Lung microvascular endothelial cell (primary cell): Measurements from ENCODE around the gene PYDC1. TPM values are rescaled to one million over a fixed set of nuclear protein-coding genes. Genes with fewer than 3 reads are reported as not detected.
A peak's percentile ranks its signal among the peaks of the same experiment; 100 is the strongest.
"Not testable (repeated sequence)": the region's sequence is repeated elsewhere in the genome, so short reads cannot be mapped to it uniquely, and the experiment has no call there.

ENCODE experiments used
- DNase-seq, 2 donors: peaks; one replicate each; pipeline versions ENCODE4 v3.0.0 to v3.0.0-alpha.2; 2010; ENCODE audit warnings: low read depth in 2 of 2
- total RNA-seq: library from RNA; depleted of rRNA; stranded (reverse); fragments of >200 nt; gene quantifications from 2 replicates; pipeline ENCODE4 v1.2.1, GENCODE V29; 2014

The PYDC1 gene
- total RNA-seq = not detected in 2 replicates

GRCh38 chr16:31216422-31217135, at the start of gene PYDC1:
Gene PYDC1, minus strand, starts transcription at chr16:31217135. Its CDS starts 107 bp downstream, at chr16:31217028.
- DNase-seq = no peak

GRCh38 chr16:31265329-31266245, 48.7 kb upstream of the PYDC1 start:
- DNase-seq = peak; percentile 67 to 75

GRCh38 chr16:31262084-31262483, 45.1 kb upstream of the PYDC1 start:
- no peak for DNase-seq

GRCh38 chr16:31260136-31260931, 43.4 kb upstream of the PYDC1 start:
- DNase-seq = no peak

GRCh38 chr16:31258366-31258765, 41.4 kb upstream of the PYDC1 start:
- DNase-seq = no peak

- DNase-seq = no peak
These were observed 39.5 kb upstream of the PYDC1 start for GRCh38 chr16:31256466-31256865.

GRCh38 chr16:31253642-31254045, 36.7 kb upstream of the PYDC1 start:
- DNase-seq = no peak

- no peak for DNase-seq
These were observed 34.5 kb upstream of the PYDC1 start for GRCh38 chr16:31251435-31251834.

GRCh38 chr16:31250782-31251384, 33.9 kb upstream of the PYDC1 start:
- no peak for DNase-seq

GRCh38 chr16:31248344-31248743, 31.4 kb upstream of the PYDC1 start:
- no peak for DNase-seq

- DNase-seq = no peak
These were observed 29.4 kb upstream of the PYDC1 start for GRCh38 chr16:31246296-31246695.

GRCh38 chr16:31245598-31245997, 28.7 kb upstream of the PYDC1 start:
- not testable (repeated sequence) for DNase-seq

GRCh38 chr16:31243734-31244670, 27.1 kb upstream of the PYDC1 start:
- DNase-seq = no peak

GRCh38 chr16:31242206-31242605, 25.3 kb upstream of the PYDC1 start:
- DNase-seq = no peak

GRCh38 chr16:31238041-31238440, 21.1 kb upstream of the PYDC1 start:
- no peak for DNase-seq

GRCh38 chr16:31229501-31229900, 12.6 kb upstream of the PYDC1 start:
- peak; percentile 31 to 37 for DNase-seq

- no peak for DNase-seq
These were observed 11.3 kb upstream of the PYDC1 start for GRCh38 chr16:31228206-31228605.

GRCh38 chr16:31225193-31225592, 8.3 kb upstream of the PYDC1 start:
- DNase-seq = no peak

- no peak for DNase-seq
These were observed 7.4 kb upstream of the PYDC1 start for GRCh38 chr16:31224092-31224955.
